ENCODE measurements around the gene FBXO3.
A peak's percentile ranks its signal among the peaks of the same experiment; 100 is the strongest.

DNA sequence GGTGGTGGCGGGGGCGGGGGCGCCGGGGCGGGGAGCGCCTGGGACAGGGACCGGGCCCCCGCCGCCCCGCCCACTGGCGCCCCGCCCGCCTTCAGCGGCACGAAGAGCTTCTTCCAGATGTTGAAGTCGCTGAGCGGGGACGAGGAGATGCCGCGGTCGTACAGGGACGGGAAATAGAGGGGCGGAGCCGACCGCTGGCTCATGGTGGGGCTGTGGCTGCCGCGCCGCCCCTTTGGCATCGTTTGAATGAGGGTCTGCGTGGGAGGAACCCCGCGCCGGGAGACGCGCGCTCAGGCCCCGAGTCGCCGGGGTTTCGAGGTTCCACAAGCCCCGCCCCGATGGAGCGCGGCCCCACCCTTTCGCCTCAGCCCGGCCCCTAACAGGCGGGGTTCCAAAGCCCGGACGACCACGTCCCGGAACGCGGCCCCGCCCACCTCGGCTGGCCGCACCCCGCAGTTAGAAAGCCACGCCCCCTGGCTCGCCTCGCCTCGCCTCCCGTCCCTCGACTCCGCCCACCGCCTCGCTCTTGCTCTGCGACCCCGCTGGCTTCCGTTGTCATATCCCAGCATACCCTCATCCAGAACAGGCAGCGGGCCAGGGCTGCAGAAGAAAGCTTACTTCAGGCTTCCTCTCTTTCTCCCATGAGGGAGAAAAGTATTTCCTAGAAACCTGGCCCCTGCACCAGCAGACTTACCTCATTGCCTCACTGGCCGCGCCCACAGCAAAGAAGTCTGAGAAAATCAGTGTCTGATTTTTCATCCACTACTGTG, 73.6 kb downstream of the FBXO3 start, which contains the start of gene C11orf91:
- TF ChIP-seq EP300 (IDR thresholded peaks at IDR 0.05; ENCODE audit: borderline replicate concordance in 1 of 2, low read depth in 2 of 2, low read length in 2 of 2) (no peak), HDAC6 (IDR thresholded peaks at IDR 0.05; ENCODE audit: low read depth, low read length) (no peak), EZH2 (IDR thresholded peaks at IDR 0.05; ENCODE audit: low read depth, low read length, severe bottlenecking) (no peak), YY1 (IDR thresholded peaks at IDR 0.05; ENCODE audit: low read depth, low read length) (no peak), RAD21 (IDR thresholded peaks at IDR 0.05 in 1 of 2, conservative IDR thresholded peaks at IDR 0.05 in 1 of 2; ENCODE audit: low read depth in 2 of 2, low read length in 2 of 2) (no peak), POLR2AphosphoS5 (IDR thresholded peaks at IDR 0.05; ENCODE audit: low read depth, low read length) (peak; percentile 83)

Measured in H1 (cell line).